ENCODE data around the gene IGSF3. TPM values are rescaled to one million over a fixed set of nuclear protein-coding genes. Genes with fewer than 3 reads are reported as not detected.
"Not testable (repeated sequence)": the region's sequence is repeated elsewhere in the genome, so short reads cannot be mapped to it uniquely, and the experiment has no call there.

The IGSF3 gene
- total RNA-seq, 1 donor from 2014 or later: 0.84 TPM

- not testable (repeated sequence) for DNase-seq (ENCODE audit: low spot score)
Measured at GRCh38 chr1:116631996-116632925, 35.3 kb downstream of the IGSF3 start.

GRCh38 chr1:116631554-116631953 is 36.0 kb downstream of the IGSF3 start:
- DNase-seq (ENCODE audit: low spot score): not testable (repeated sequence)

GRCh38 chr1:116630057-116630456 is 37.5 kb downstream of the IGSF3 start:
- DNase-seq (ENCODE audit: low spot score): not testable (repeated sequence)

- DNase-seq (ENCODE audit: low spot score): not testable (repeated sequence)
Measured at GRCh38 chr1:116629441-116629840, 38.1 kb downstream of the IGSF3 start.

GRCh38 chr1:116628448-116628847 is 39.1 kb downstream of the IGSF3 start:
- DNase-seq (ENCODE audit: low spot score): no peak

- not testable (repeated sequence) for DNase-seq (ENCODE audit: low spot score)
Measured at GRCh38 chr1:116627357-116627756, 40.2 kb downstream of the IGSF3 start.

GRCh38 chr1:116626915-116627314 is 40.6 kb downstream of the IGSF3 start:
- not testable (repeated sequence) for DNase-seq (ENCODE audit: low spot score)

- not testable (repeated sequence) for DNase-seq (ENCODE audit: low spot score)
Measured at GRCh38 chr1:116625155-116625554, 42.4 kb downstream of the IGSF3 start.

GRCh38 chr1:116624040-116624439 is 43.5 kb downstream of the IGSF3 start:
- no peak for DNase-seq (ENCODE audit: low spot score)

- not testable (repeated sequence) for DNase-seq (ENCODE audit: low spot score)
Measured at GRCh38 chr1:116622496-116622895, 45.0 kb downstream of the IGSF3 start.

- not testable (repeated sequence) for DNase-seq (ENCODE audit: low spot score)
Measured at GRCh38 chr1:116621756-116622155, 45.8 kb downstream of the IGSF3 start.

- DNase-seq (ENCODE audit: low spot score): not testable (repeated sequence)
Measured at GRCh38 chr1:116620392-116620791, 47.1 kb downstream of the IGSF3 start.

GRCh38 chr1:116619106-116619505 is 48.4 kb downstream of the IGSF3 start:
- DNase-seq (ENCODE audit: low spot score): not testable (repeated sequence)

- DNase-seq (ENCODE audit: low spot score): not testable (repeated sequence)
Measured at GRCh38 chr1:116617808-116618207, 49.7 kb downstream of the IGSF3 start.

- not testable (repeated sequence) for DNase-seq (ENCODE audit: low spot score)
Measured at GRCh38 chr1:116613825-116614224, 53.7 kb downstream of the IGSF3 start.

GRCh38 chr1:116609801-116610371 is 57.6 kb downstream of the IGSF3 start:
- DNase-seq (ENCODE audit: low spot score): not testable (repeated sequence)

- DNase-seq (ENCODE audit: low spot score): not testable (repeated sequence)
Measured at GRCh38 chr1:116608841-116609240, 58.7 kb downstream of the IGSF3 start.

GRCh38 chr1:116608151-116608550 is 59.4 kb downstream of the IGSF3 start:
- DNase-seq (ENCODE audit: low spot score): not testable (repeated sequence)

- DNase-seq (ENCODE audit: low spot score): not testable (repeated sequence)
Measured at GRCh38 chr1:116607463-116607862, 60.1 kb downstream of the IGSF3 start.

- not testable (repeated sequence) for DNase-seq (ENCODE audit: low spot score)
Measured at GRCh38 chr1:116606067-116606466, 61.5 kb downstream of the IGSF3 start.

- DNase-seq (ENCODE audit: low spot score): no peak
Measured at GRCh38 chr1:116605315-116605714, 62.2 kb downstream of the IGSF3 start.

GRCh38 chr1:116604408-116604807 is 63.1 kb downstream of the IGSF3 start:
- DNase-seq (ENCODE audit: low spot score): not testable (repeated sequence)

Measured in mesenteric fat pad (tissue), 1 donor.